ENCODE data around the gene RAMP1.

The RAMP1 gene

GRCh38 chr2:237877576-237878307 lies 18.3 kb downstream of the RAMP1 start:
- peak overlapping the region; percentile 100 for H3K27ac ChIP-seq
- TF ChIP-seq CTCF (conservative IDR thresholded peaks at IDR 0.05; ENCODE audit: low read depth), result no peak
- ChIA-PET CTCF (no interaction called here), POLR2A (ENCODE audit: low non-redundant PET) (no interaction called here)
- no peak for DNase-seq (ENCODE audit: low spot score)

GRCh38 chr2:237878321-237879057 lies 19.1 kb downstream of the RAMP1 start:
- no peak for TF ChIP-seq CTCF (conservative IDR thresholded peaks at IDR 0.05; ENCODE audit: low read depth)
- no peak for DNase-seq (ENCODE audit: low spot score)
- ChIA-PET POLR2A (ENCODE audit: low non-redundant PET) (no interaction called here), CTCF (no interaction called here)
- peak overlapping the region; percentile 100 for H3K27ac ChIP-seq

- CTCF ChIA-PET, result no interaction called here
- DNase-seq (ENCODE audit: low spot score), result no peak
Measured at GRCh38 chr2:237879058-237879430, 19.6 kb downstream of the RAMP1 start.

GRCh38 chr2:237879991-237880560 lies 20.7 kb downstream of the RAMP1 start:
- no peak for TF ChIP-seq CTCF (conservative IDR thresholded peaks at IDR 0.05; ENCODE audit: low read depth)
- POLR2A ChIA-PET (ENCODE audit: low non-redundant PET), result no interaction called here
- no peak for DNase-seq (ENCODE audit: low spot score)
- peak overlapping the region; percentile 100 for H3K27ac ChIP-seq
- CTCF ChIA-PET, result no interaction called here

More at GRCh38 chr2:237879058-237879430, 19.6 kb downstream of the RAMP1 start:
- H3K27ac ChIP-seq, result peak overlapping the region; percentile 100
- no peak for TF ChIP-seq CTCF (conservative IDR thresholded peaks at IDR 0.05; ENCODE audit: low read depth)
- POLR2A ChIA-PET (ENCODE audit: low non-redundant PET), result no interaction called here

- ChIA-PET POLR2A (ENCODE audit: low non-redundant PET) (no interaction called here), CTCF (no interaction called here)
- no peak for TF ChIP-seq CTCF (conservative IDR thresholded peaks at IDR 0.05; ENCODE audit: low read depth)
- H3K27ac ChIP-seq, result no peak overlapping the region; the same call in 1 of the 2 replicates
- no peak for DNase-seq (ENCODE audit: low spot score)
Measured at GRCh38 chr2:237882510-237883481, 23.4 kb downstream of the RAMP1 start.

GRCh38 chr2:237883951-237884446 lies 24.6 kb downstream of the RAMP1 start:
- H3K27ac ChIP-seq, result peak overlapping the region; percentile 35; the same call in 1 of the 2 replicates
- POLR2A ChIA-PET (ENCODE audit: low non-redundant PET), result no interaction called here
- TF ChIP-seq CTCF (conservative IDR thresholded peaks at IDR 0.05; ENCODE audit: low read depth), result no peak
- CTCF ChIA-PET, result no interaction called here
- no peak for DNase-seq (ENCODE audit: low spot score)

Data from RWPE1 (cell line).